Activated CD4-positive, alpha-beta memory T cell treated with anti-CD3 and anti-CD28 coated beads for 36 hours (primary cell): ENCODE data around the gene KRT84. TPM values are rescaled to one million over a fixed set of nuclear protein-coding genes. Genes with fewer than 3 reads are reported as not detected.

Experiments
- CTCF ChIA-PET: fragments of 350-600 bp; sonication (Branson Sonifier 250); formaldehyde crosslinking; loops from one replicate; lab custom pipeline; 2021; ENCODE audit warnings: antibody characterized with exemption, inconsistent platforms; lab: Charles Lee
- POLR2A ChIA-PET: fragments of 350-600 bp; sonication (Branson Sonifier 250); formaldehyde crosslinking; loops from one replicate; lab custom pipeline; 2021; ENCODE audit warnings: antibody characterized with exemption; lab: Charles Lee
- DNase-seq: peaks from one replicate; pipeline ENCODE4 v3.0.0-alpha.2; 2020
- H3K27ac Mint-ChIP-seq: one replicate; pipeline ENCODE4 v1.8.0; 2021; ENCODE audit warnings: mixed read lengths
- H3K27me3 Mint-ChIP-seq: one replicate; pipeline ENCODE4 v1.8.0; 2021; ENCODE audit warnings: mixed read lengths
- H3K36me3 Mint-ChIP-seq: one replicate; pipeline ENCODE4 v1.8.0; 2021; ENCODE audit warnings: mixed read lengths
- H3K4me1 Mint-ChIP-seq: one replicate; pipeline ENCODE4 v1.8.0; 2021; ENCODE audit warnings: low read depth, mixed read lengths
- H3K4me3 Mint-ChIP-seq: one replicate; pipeline ENCODE4 v1.8.0; 2021; ENCODE audit warnings: mild to moderate bottlenecking, mixed read lengths
- H3K9me3 Mint-ChIP-seq: one replicate; pipeline ENCODE4 v1.8.0; 2021; ENCODE audit warnings: mixed read lengths
- intact Hi-C: fragments of 100-400 bp; cut with micrococcal nuclease; formaldehyde crosslinking; loops from one replicate; pipeline ENCODE4 v1.15.1; 2023
- total RNA-seq, 2 experiments: library from RNA; stranded (reverse); gene quantifications; one replicate each; pipeline ENCODE4 v1.2.3, GENCODE V29; 2021

Gene KRT84
- total RNA-seq, 2 experiments from 2014 or later = not detected

GRCh38 chr12:52364061-52364460 is 21.4 kb downstream of the KRT84 start:
- CTCF ChIA-PET = interaction anchor here (1.4 kb wide), 2 partner anchors 85 to 521 kb away, joined by 3 read pairs; no protein-coding TSS in a partner anchor
- Mint-ChIP-seq H3K27me3 (peaks cover 2% of the 10 kb centered on the region), H3K27ac (no peak overlapping the region), H3K4me3 (no peak overlapping the region), H3K9me3 (no peaks in the 10 kb centered on the region), H3K4me1 (no peaks in the 10 kb centered on the region), H3K36me3 (no peaks in the 10 kb centered on the region)
- POLR2A ChIA-PET = interaction anchor here (0.5 kb wide), 1 partner anchor 16 kb away, joined by 3 read pairs; no protein-coding TSS in a partner anchor
- intact Hi-C loops = no loop called here
- no peak for DNase-seq

- H3K27me3 Mint-ChIP-seq = no peaks in the 10 kb centered on the region
- H3K4me1 Mint-ChIP-seq = peaks cover 7% of the 10 kb centered on the region
- DNase-seq = no peak
- no peak overlapping the region for H3K4me3 Mint-ChIP-seq
- no peak overlapping the region for H3K27ac Mint-ChIP-seq
- intact Hi-C loops = no loop called here
- CTCF ChIA-PET = no interaction called here
- no peaks in the 10 kb centered on the region for H3K9me3 Mint-ChIP-seq
- POLR2A ChIA-PET = no interaction called here
- no peaks in the 10 kb centered on the region for H3K36me3 Mint-ChIP-seq
Measured at GRCh38 chr12:52363111-52363679, 22.3 kb downstream of the KRT84 start.

DNA sequence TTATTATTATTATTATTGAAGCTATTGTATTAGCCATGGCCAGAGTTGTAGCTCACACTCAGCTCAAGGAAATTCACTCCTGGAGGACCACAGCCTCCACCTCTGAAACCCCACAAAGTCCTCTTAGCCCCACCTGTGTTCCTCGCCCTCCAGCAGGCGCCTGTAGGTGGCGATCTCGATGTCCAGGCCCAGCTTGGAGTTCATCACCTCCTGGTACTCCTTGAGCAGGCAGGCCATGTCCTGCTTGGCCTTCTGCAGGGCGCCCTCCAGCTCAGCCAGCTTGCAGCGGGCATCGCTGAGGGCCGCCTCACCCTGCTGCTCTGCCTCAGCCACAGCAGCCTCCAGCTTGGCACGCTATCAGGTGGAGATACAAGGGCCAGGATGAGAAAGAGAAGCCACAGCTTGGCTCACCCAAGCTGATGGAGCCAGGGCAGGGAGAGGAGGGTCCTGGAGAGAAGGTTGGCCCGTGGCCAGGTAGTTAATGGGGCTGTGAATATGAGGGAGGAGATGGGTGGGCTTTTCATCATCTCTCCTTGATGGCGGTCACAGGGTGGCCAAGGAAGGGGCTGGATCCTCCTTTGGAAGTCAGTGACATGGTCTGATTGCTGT is 23.2 kb downstream of the KRT84 start:
- CTCF ChIA-PET = interaction anchor here (0.6 to 1.9 kb wide), 9 partner anchors 8 to 624 kb away, joined by 3 to 4 read pairs (median 3); no protein-coding TSS in a partner anchor
- no peaks in the 10 kb centered on the region for H3K9me3 Mint-ChIP-seq
- H3K27me3 Mint-ChIP-seq = no peaks in the 10 kb centered on the region
- no peak overlapping the region for H3K27ac Mint-ChIP-seq
- POLR2A ChIA-PET = no interaction called here
- DNase-seq = peak; percentile 22
- H3K36me3 Mint-ChIP-seq = no peaks in the 10 kb centered on the region
- H3K4me1 Mint-ChIP-seq = peaks cover 7% of the 10 kb centered on the region
- H3K4me3 Mint-ChIP-seq = no peak overlapping the region
- intact Hi-C loops = no loop called here

DNA sequence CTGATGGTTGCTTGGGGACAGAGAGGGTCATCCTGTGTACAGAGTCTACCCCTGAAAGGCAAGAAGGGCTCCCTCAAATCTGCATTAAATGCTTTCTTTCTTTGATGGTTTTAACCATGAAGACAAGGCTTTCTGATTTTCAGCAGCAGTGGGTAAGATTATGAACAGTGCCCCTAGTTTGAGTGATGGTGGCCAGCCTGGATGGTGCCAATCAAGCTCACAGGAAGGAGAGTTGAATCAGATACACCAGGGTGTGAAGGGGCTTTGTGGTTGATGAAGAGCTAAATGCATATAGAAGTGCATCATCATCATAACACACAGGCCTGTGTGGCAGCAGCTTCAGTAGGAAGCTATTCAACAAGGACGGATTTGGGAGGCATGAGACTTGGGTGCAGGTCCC is 23.9 kb downstream of the KRT84 start:
- H3K4me1 Mint-ChIP-seq = peaks cover 7% of the 10 kb centered on the region
- H3K36me3 Mint-ChIP-seq = no peaks in the 10 kb centered on the region
- H3K9me3 Mint-ChIP-seq = no peaks in the 10 kb centered on the region
- ChIA-PET CTCF (interaction anchor here (0.6 to 1.9 kb wide), 11 partner anchors 8 to 624 kb away, joined by 3 to 4 read pairs (median 3); no protein-coding TSS in a partner anchor), POLR2A (no interaction called here)
- DNase-seq = no peak
- intact Hi-C loops = no loop called here
- no peak overlapping the region for H3K4me3 Mint-ChIP-seq
- H3K27ac Mint-ChIP-seq = no peak overlapping the region
- H3K27me3 Mint-ChIP-seq = no peaks in the 10 kb centered on the region

DNA sequence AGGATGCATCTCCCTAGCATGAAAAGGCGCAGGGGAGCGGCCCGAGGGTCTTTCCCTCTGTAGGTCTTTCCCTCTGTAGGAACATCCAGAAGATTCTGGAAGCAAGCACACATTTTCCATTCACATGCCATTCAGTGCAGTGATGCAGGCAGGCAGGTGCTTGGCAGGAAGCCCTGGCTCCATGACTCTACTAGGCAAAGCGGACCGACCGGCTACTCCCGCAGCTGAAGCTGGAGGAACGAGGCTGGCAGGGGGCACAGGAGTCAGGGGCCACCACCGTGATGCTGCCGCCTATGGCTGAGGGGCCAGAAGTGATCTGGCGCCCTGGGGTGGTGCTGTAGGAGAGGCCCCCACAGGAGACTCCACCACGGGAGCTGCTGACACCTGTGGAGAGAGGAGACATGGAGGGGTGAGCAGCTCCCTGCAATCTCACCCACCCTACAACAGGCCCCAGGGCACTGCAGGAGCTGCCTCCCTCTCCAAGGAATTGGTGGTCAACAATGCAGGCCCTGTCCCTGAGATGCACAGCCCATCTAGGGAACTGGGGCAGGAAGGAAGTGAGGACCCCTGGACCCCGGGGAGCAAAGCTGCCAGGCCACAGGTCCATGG is 24.7 kb downstream of the KRT84 start:
- Mint-ChIP-seq H3K4me1 (peaks cover 7% of the 10 kb centered on the region), H3K4me3 (no peak overlapping the region), H3K36me3 (no peaks in the 10 kb centered on the region), H3K27me3 (no peaks in the 10 kb centered on the region), H3K27ac (no peak overlapping the region), H3K9me3 (no peaks in the 10 kb centered on the region)
- ChIA-PET CTCF (interaction anchor here (0.7 to 1.9 kb wide), 6 partner anchors 12 to 519 kb away, joined by 3 to 4 read pairs (median 4); no protein-coding TSS in a partner anchor), POLR2A (no interaction called here)
- DNase-seq = no peak
- intact Hi-C loops = no loop called here

GRCh38 chr12:52360106-52360662 is 25.3 kb downstream of the KRT84 start:
- ChIA-PET CTCF (interaction anchor here (1.0 kb wide), 1 partner anchor 9 kb away, joined by 3 read pairs; no protein-coding TSS in a partner anchor), POLR2A (no interaction called here)
- peaks cover 7% of the 10 kb centered on the region for H3K4me1 Mint-ChIP-seq
- H3K4me3 Mint-ChIP-seq = no peak overlapping the region
- H3K36me3 Mint-ChIP-seq = no peaks in the 10 kb centered on the region
- intact Hi-C loops = no loop called here
- H3K27ac Mint-ChIP-seq = no peak overlapping the region
- H3K27me3 Mint-ChIP-seq = no peaks in the 10 kb centered on the region
- no peak for DNase-seq
- H3K9me3 Mint-ChIP-seq = no peaks in the 10 kb centered on the region

GRCh38 chr12:52359621-52360061 is 25.8 kb downstream of the KRT84 start:
- no peak for DNase-seq
- intact Hi-C loops = no loop called here
- no peak overlapping the region for H3K4me3 Mint-ChIP-seq
- H3K4me1 Mint-ChIP-seq = peaks cover 7% of the 10 kb centered on the region
- POLR2A ChIA-PET = no interaction called here
- no peak overlapping the region for H3K27ac Mint-ChIP-seq
- no peaks in the 10 kb centered on the region for H3K27me3 Mint-ChIP-seq
- no peaks in the 10 kb centered on the region for H3K9me3 Mint-ChIP-seq
- CTCF ChIA-PET = interaction anchor here (1.0 kb wide), 1 partner anchor 10 kb away, joined by 3 read pairs; no protein-coding TSS in a partner anchor
- no peaks in the 10 kb centered on the region for H3K36me3 Mint-ChIP-seq

GRCh38 chr12:52358575-52359350 is 26.7 kb downstream of the KRT84 start:
- Mint-ChIP-seq H3K36me3 (no peaks in the 10 kb centered on the region), H3K4me1 (peaks cover 7% of the 10 kb centered on the region), H3K9me3 (no peaks in the 10 kb centered on the region), H3K27ac (no peak overlapping the region), H3K4me3 (no peak overlapping the region), H3K27me3 (peaks cover 3% of the 10 kb centered on the region)
- POLR2A ChIA-PET = no interaction called here
- CTCF ChIA-PET = interaction anchor here (0.8 kb wide), 1 partner anchor 507 kb away, joined by 3 read pairs; no protein-coding TSS in a partner anchor
- DNase-seq = peak; percentile 14
- intact Hi-C loops = no loop called here

GRCh38 chr12:52356762-52357580 is 28.5 kb downstream of the KRT84 start:
- Mint-ChIP-seq H3K4me3 (no peak overlapping the region), H3K9me3 (no peaks in the 10 kb centered on the region), H3K36me3 (no peaks in the 10 kb centered on the region), H3K27ac (no peak overlapping the region), H3K4me1 (peaks cover 9% of the 10 kb centered on the region), H3K27me3 (peaks cover 5% of the 10 kb centered on the region)
- POLR2A ChIA-PET = no interaction called here
- no peak for DNase-seq
- CTCF ChIA-PET = no interaction called here
- intact Hi-C loops = no loop called here

DNA sequence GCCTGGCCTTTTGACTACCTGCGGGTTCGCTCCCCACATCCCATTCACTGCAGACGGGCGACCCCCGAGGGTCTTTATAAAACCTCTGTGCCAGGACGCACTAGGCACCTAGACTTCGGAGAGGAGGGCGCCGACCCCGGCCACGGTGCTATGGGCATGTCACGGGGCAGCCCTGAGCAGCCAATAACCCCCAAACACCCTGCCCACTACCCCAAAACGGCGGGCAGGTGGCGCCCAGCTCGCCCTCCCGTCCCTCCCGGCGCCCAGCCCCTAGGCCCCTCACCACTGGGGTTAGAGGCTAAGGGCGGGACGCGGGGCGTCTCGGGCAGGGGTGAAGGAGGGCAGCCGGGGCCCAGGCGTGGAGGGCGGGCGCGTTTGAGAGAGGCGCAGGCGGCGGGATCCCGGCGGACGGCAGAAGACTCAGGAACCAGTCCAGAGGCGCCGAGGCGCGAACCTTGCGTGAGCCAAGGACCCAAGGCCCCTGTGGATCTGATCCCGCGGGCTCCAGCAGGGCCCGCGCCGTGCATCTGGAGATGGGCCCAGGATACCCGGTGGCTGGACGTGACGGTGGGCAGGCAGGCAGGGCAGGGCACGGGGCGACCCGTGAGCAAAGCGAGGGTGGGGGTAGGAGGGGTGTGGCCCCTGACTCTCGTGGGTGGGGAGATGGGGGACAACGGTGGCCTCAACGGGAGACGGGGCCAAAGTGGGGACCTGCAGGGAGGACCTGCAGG is 29.3 kb downstream of the KRT84 start:
- Mint-ChIP-seq H3K4me3 (no peak overlapping the region), H3K27ac (no peak overlapping the region), H3K9me3 (no peaks in the 10 kb centered on the region), H3K4me1 (peaks cover 13% of the 10 kb centered on the region), H3K27me3 (peaks cover 5% of the 10 kb centered on the region), H3K36me3 (no peaks in the 10 kb centered on the region)
- intact Hi-C loops = no loop called here
- ChIA-PET CTCF (no interaction called here), POLR2A (no interaction called here)
- no peak for DNase-seq
